ENCODE measurements around the gene TOP2B.

Gene TOP2B

DNA sequence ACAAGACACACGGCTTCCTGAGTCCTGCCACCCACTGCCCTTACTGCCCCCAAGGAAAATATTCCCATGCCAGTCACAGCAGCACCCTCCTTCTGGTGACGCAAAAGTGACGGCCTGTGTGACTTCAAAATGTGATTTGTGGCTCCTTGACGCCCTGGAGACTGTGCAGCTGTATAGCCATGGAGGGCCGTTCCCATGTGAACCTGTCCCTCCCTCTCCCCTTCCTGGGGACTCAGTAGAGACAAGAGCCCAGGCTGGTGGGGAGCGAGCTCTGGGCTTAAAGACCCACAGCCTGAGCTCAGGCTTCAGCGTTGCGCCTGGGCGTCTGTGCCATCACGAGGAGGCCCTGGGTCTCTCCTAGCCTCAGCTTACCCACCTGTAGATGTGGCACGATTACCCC, 78.2 kb downstream of the TOP2B start:
- Histone ChIP-seq H3K4me3 (ENCODE audit: low read depth, low read length) (no peak overlapping the region), H3K9me3 (ENCODE audit: control insufficient read depth, insufficient read depth, low read depth, low read length) (no peaks in the 10 kb centered on the region), H3K27ac (ENCODE audit: extremely low read depth, low read depth, low read length) (no peak overlapping the region), H3K36me3 (ENCODE audit: control insufficient read depth in 2 of 2, insufficient read depth in 1 of 2, low read length in 2 of 2) (no peaks in the 10 kb centered on the region), H3K4me1 (ENCODE audit: control insufficient read depth, insufficient read depth, low read length) (no peaks in the 10 kb centered on the region)
- ChIA-PET CTCF (interaction anchor here (1.1 kb wide), 1 partner anchor 7 kb away, joined by 3 read pairs; no protein-coding TSS in a partner anchor), POLR2A (no interaction called here)
- TF ChIP-seq ZNF777 (tag by site-specific recombination; IDR thresholded peaks at IDR 0.05; ENCODE audit: borderline replicate concordance) (no peak), ZBTB21 (tag by site-specific recombination; IDR thresholded peaks at IDR 0.05) (no peak), ZNF544 (tag by site-specific recombination; IDR thresholded peaks at IDR 0.05) (no peak), ZNF426 (tag by site-specific recombination; IDR thresholded peaks at IDR 0.05) (no peak), GFI1B (tag by site-specific recombination; IDR thresholded peaks at IDR 0.05) (no peak), ZNF549 (tag by site-specific recombination; IDR thresholded peaks at IDR 0.05) (no peak), ZNF701 (tag by site-specific recombination; IDR thresholded peaks at IDR 0.05) (no peak), ZNF521 (tag by site-specific recombination; IDR thresholded peaks at IDR 0.05) (no peak), ZSCAN30 (tag by site-specific recombination; IDR thresholded peaks at IDR 0.05) (no peak)
- TF ChIP-seq, protein P1, sequence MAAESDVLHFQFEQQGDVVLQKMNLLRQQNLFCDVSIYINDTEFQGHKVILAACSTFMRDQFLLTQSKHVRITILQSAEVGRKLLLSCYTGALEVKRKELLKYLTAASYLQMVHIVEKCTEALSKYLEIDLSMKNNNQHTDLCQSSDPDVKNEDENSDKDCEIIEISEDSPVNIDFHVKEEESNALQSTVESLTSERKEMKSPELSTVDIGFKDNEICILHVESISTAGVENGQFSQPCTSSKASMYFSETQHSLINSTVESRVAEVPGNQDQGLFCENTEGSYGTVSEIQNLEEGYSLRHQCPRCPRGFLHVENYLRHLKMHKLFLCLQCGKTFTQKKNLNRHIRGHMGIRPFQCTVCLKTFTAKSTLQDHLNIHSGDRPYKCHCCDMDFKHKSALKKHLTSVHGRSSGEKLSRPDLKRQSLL (tag by site-specific recombination; IDR thresholded peaks at IDR 0.05): no peak

- no peak overlapping the region for H3K4me3 ChIP-seq (ENCODE audit: low read depth, low read length)
- no peak overlapping the region for H3K27ac ChIP-seq (ENCODE audit: extremely low read depth, low read depth, low read length)
- ChIA-PET CTCF (interaction anchor here (0.8 to 1.1 kb wide), 2 partner anchors 8 to 11 kb away, joined by 3 read pairs; no protein-coding TSS in a partner anchor), POLR2A (no interaction called here)
- H3K9me3 ChIP-seq (ENCODE audit: control insufficient read depth, insufficient read depth, low read depth, low read length): no peaks in the 10 kb centered on the region
- no peaks in the 10 kb centered on the region for H3K4me1 ChIP-seq (ENCODE audit: control insufficient read depth, insufficient read depth, low read length)
- H3K36me3 ChIP-seq (ENCODE audit: control insufficient read depth in 2 of 2, insufficient read depth in 1 of 2, low read length in 2 of 2): no peaks in the 10 kb centered on the region
- no peak for TF ChIP-seq ZNF362 (tag by site-specific recombination; IDR thresholded peaks at IDR 0.05)
- TF ChIP-seq ZNF248 (tag by site-specific recombination; IDR thresholded peaks at IDR 0.05): no peak
- no peak for TF ChIP-seq CTCF (tag by site-specific recombination; IDR thresholded peaks at IDR 0.05)
- TF ChIP-seq SCRT2 (tag by site-specific recombination; IDR thresholded peaks at IDR 0.05): no peak
- no peak for TF ChIP-seq PRDM1 (tag by site-specific recombination; IDR thresholded peaks at IDR 0.05)
- TF ChIP-seq, protein P2, sequence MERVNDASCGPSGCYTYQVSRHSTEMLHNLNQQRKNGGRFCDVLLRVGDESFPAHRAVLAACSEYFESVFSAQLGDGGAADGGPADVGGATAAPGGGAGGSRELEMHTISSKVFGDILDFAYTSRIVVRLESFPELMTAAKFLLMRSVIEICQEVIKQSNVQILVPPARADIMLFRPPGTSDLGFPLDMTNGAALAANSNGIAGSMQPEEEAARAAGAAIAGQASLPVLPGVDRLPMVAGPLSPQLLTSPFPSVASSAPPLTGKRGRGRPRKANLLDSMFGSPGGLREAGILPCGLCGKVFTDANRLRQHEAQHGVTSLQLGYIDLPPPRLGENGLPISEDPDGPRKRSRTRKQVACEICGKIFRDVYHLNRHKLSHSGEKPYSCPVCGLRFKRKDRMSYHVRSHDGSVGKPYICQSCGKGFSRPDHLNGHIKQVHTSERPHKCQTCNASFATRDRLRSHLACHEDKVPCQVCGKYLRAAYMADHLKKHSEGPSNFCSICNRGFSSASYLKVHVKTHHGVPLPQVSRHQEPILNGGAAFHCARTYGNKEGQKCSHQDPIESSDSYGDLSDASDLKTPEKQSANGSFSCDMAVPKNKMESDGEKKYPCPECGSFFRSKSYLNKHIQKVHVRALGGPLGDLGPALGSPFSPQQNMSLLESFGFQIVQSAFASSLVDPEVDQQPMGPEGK (tag by site-specific recombination; IDR thresholded peaks at IDR 0.05): no peak
- TF ChIP-seq ZNF837 (tag by site-specific recombination; IDR thresholded peaks at IDR 0.05): no peak
Measured at GRCh38 chr3:25586167-25586505, 78.6 kb downstream of the TOP2B start.

Measured in HEK293 (cell line).